Measurements from ENCODE around the gene LARGE1.
"Not testable (repeated sequence)": the region's sequence is repeated elsewhere in the genome, so short reads cannot be mapped to it uniquely, and the experiment has no call there.

The LARGE1 gene

GRCh38 chr22:33415401-33415800, 504.9 kb downstream of the LARGE1 start:
- no peak for DNase-seq (ENCODE audit: low spot score)

- DNase-seq (ENCODE audit: low spot score), result no peak
These were observed 511.2 kb downstream of the LARGE1 start for GRCh38 chr22:33409079-33409478.

- DNase-seq (ENCODE audit: low spot score), result no peak
These were observed 515.1 kb downstream of the LARGE1 start for GRCh38 chr22:33405194-33405593.

GRCh38 chr22:33404723-33405122, 515.6 kb downstream of the LARGE1 start:
- no peak for DNase-seq (ENCODE audit: low spot score)

- DNase-seq (ENCODE audit: low spot score), result no peak
These were observed 518.0 kb downstream of the LARGE1 start for GRCh38 chr22:33402325-33402724.

- no peak for DNase-seq (ENCODE audit: low spot score)
These were observed 519.0 kb downstream of the LARGE1 start for GRCh38 chr22:33401291-33401690.

- no peak for DNase-seq (ENCODE audit: low spot score)
These were observed 519.4 kb downstream of the LARGE1 start for GRCh38 chr22:33400891-33401290.

GRCh38 chr22:33400061-33400840, 520.0 kb downstream of the LARGE1 start:
- DNase-seq (ENCODE audit: low spot score), result no peak

GRCh38 chr22:33397381-33397907, 522.8 kb downstream of the LARGE1 start:
- no peak for DNase-seq (ENCODE audit: low spot score)

GRCh38 chr22:33393432-33393831, 526.8 kb downstream of the LARGE1 start:
- DNase-seq (ENCODE audit: low spot score), result no peak

- no peak for DNase-seq (ENCODE audit: low spot score)
These were observed 529.0 kb downstream of the LARGE1 start for GRCh38 chr22:33391298-33391697.

GRCh38 chr22:33389936-33390335, 530.3 kb downstream of the LARGE1 start:
- no peak for DNase-seq (ENCODE audit: low spot score)

- DNase-seq (ENCODE audit: low spot score), result no peak
These were observed 534.0 kb downstream of the LARGE1 start for GRCh38 chr22:33386270-33386669.

GRCh38 chr22:33385611-33386010, 534.7 kb downstream of the LARGE1 start:
- no peak for DNase-seq (ENCODE audit: low spot score)

GRCh38 chr22:33382436-33382835, 537.8 kb downstream of the LARGE1 start:
- DNase-seq (ENCODE audit: low spot score), result no peak

- DNase-seq (ENCODE audit: low spot score), result no peak
These were observed 538.5 kb downstream of the LARGE1 start for GRCh38 chr22:33381531-33382406.

GRCh38 chr22:33380789-33381530, 539.3 kb downstream of the LARGE1 start:
- DNase-seq (ENCODE audit: low spot score), result no peak

- DNase-seq (ENCODE audit: low spot score), result no peak
These were observed 540.4 kb downstream of the LARGE1 start for GRCh38 chr22:33379836-33380235.

GRCh38 chr22:33372875-33373274, 547.4 kb downstream of the LARGE1 start:
- DNase-seq (ENCODE audit: low spot score), result no peak

- DNase-seq (ENCODE audit: low spot score), result not testable (repeated sequence)
These were observed 557.0 kb downstream of the LARGE1 start for GRCh38 chr22:33363256-33363655.

- no peak for DNase-seq (ENCODE audit: low spot score)
These were observed 557.6 kb downstream of the LARGE1 start for GRCh38 chr22:33362702-33363101.

- DNase-seq (ENCODE audit: low spot score), result no peak
These were observed 558.7 kb downstream of the LARGE1 start for GRCh38 chr22:33361581-33361980.

Measured in hematopoietic multipotent progenitor cell treated with erythropoietin and hydrocortisone succinate and interleukin-3 and kit ligand, for 17 days (in vitro differentiated cells).